H1 (cell line): ENCODE data around the gene PANX2. TPM values are rescaled to one million over a fixed set of nuclear protein-coding genes. Genes with fewer than 3 reads are reported as not detected.

Source experiments
- CTCF ChIA-PET: fragments of 300-600 bp; sonication (Branson Sonifier 250); formaldehyde crosslinking; loops from one replicate; lab custom pipeline; 2021; ENCODE audit not compliant: partially characterized antibody; lab: Charles Lee
- POLR2A ChIA-PET: fragments of 300-600 bp; sonication (Branson Sonifier 250); formaldehyde crosslinking; loops from one replicate; lab custom pipeline; 2021; ENCODE audit warnings: inconsistent platforms; ENCODE audit not compliant: partially characterized antibody; lab: Charles Lee
- DNase-seq, 2 experiments: peaks; one replicate each; pipeline versions ENCODE4 v3.0.0 to v3.0.0-alpha.2; 2010 to 2022; ENCODE audit warnings: low spot score in 2 of 2, low read depth in 1 of 2, mixed read lengths in 1 of 2
- FAIRE-seq: peaks from 2 replicates; lab custom pipeline; 2011; peaks lifted over from hg19 to GRCh38; lab: Jason Lieb, UNC
- H2AFZ ChIP-seq: 2 replicates; pipeline ENCODE4 v1.8.1; 2012; ENCODE audit warnings: low read length, inconsistent platforms
- H2AK5ac ChIP-seq: 2 replicates; pipeline ENCODE4 v1.6.1; 2013; ENCODE audit warnings: low read depth, low read length
- H2BK120ac ChIP-seq: replicated peaks from 2 replicates; pipeline ENCODE3; 2013; ENCODE audit warnings: low read depth, low read length, inconsistent platforms
- H2BK12ac ChIP-seq: 2 replicates; pipeline ENCODE4 v1.6.1; 2013; ENCODE audit warnings: low read depth, low read length
- H2BK15ac ChIP-seq: 2 replicates; pipeline ENCODE4 v1.6.1; 2013; ENCODE audit warnings: low read length
- H2BK20ac ChIP-seq: 2 replicates; pipeline ENCODE4 v1.6.1; 2013; ENCODE audit warnings: low read length
- H2BK5ac ChIP-seq: 2 replicates; pipeline ENCODE4 v1.6.1; 2013; ENCODE audit warnings: low read depth, low read length
- H3K14ac ChIP-seq: 2 replicates; pipeline ENCODE4 v1.6.1; 2013; ENCODE audit warnings: inconsistent platforms; ENCODE audit not compliant: insufficient read length
- H3K18ac ChIP-seq: 2 replicates; pipeline ENCODE4 v1.6.1; 2013; ENCODE audit warnings: low read length; ENCODE audit errors: extremely low read depth
- H3K23ac ChIP-seq: 2 replicates; pipeline ENCODE4 v1.6.1; 2013; ENCODE audit warnings: inconsistent platforms; ENCODE audit not compliant: insufficient read length
- H3K23me2 ChIP-seq: 2 replicates; pipeline ENCODE4 v1.6.1; 2013; ENCODE audit warnings: low read depth, low read length
- H3K27ac ChIP-seq: 2 replicates; pipeline ENCODE4 v1.6.1; 2011; ENCODE audit warnings: low read depth, low read length, inconsistent platforms
- H3K27me3 ChIP-seq, 4 experiments: replicated peaks in 1 of 4; 1 replicate in 1 of 4; 2 replicates in 3 of 4; pipeline versions ENCODE4 v1.6.1 to v1.8.1; 2011 to 2013; ENCODE audit warnings: low read length in 3 of 4, mild to moderate bottlenecking in 3 of 4, inconsistent platforms in 2 of 4, mixed read lengths in 2 of 4, moderate library complexity in 1 of 4; ENCODE audit not compliant: control insufficient read depth in 3 of 4, insufficient read depth in 3 of 4; ENCODE audit errors: extremely low read depth in 1 of 4
- H3K36me3 ChIP-seq, 4 experiments: 2 replicates each; pipeline versions ENCODE4 v1.6.1 to v1.8.1; 2011 to 2013; ENCODE audit warnings: mild to moderate bottlenecking in 4 of 4, low read length in 3 of 4, moderate library complexity in 2 of 4, control low read depth in 1 of 4, inconsistent platforms in 1 of 4; ENCODE audit not compliant: insufficient read depth in 4 of 4, control insufficient read depth in 2 of 4
- H3K4ac ChIP-seq: replicated peaks from 2 replicates; pipeline ENCODE3; 2013; ENCODE audit warnings: low read length, low read depth, mixed read lengths, inconsistent platforms; ENCODE audit not compliant: insufficient read length
- H3K4me1 ChIP-seq, 4 experiments: replicated peaks in 1 of 4; 1 replicate in 1 of 4; 2 replicates in 3 of 4; pipeline versions ENCODE4 v1.6.1 to v1.8.1; 2011 to 2013; ENCODE audit warnings: low read length in 3 of 4, inconsistent platforms in 2 of 4, mixed read lengths in 1 of 4; ENCODE audit not compliant: insufficient read depth in 4 of 4, control insufficient read depth in 3 of 4
- H3K4me2 ChIP-seq, 2 experiments: 2 replicates each; pipeline versions ENCODE4 v1.6.1 to v1.8.1; 2011 to 2013; ENCODE audit warnings: low read depth in 2 of 2, low read length in 2 of 2, control low read depth in 1 of 2, inconsistent platforms in 1 of 2, mild to moderate bottlenecking in 1 of 2; ENCODE audit not compliant: insufficient read depth in 1 of 2
- H3K4me3 ChIP-seq, 4 experiments: fragments of 200-600, 300-600 bp in 1 of 4; sonication (generic), shearing (Covaris generic), sonication (Bioruptor Twin) in 1 of 4; 2 replicates each; pipeline versions ENCODE4 v1.5.1 to v1.8.1; 2011 to 2016; ENCODE audit warnings: low read length in 4 of 4, low read depth in 3 of 4, control low read depth in 2 of 4, inconsistent platforms in 2 of 4, mild to moderate bottlenecking in 2 of 4, mixed read lengths in 1 of 4, moderate library complexity in 1 of 4; ENCODE audit not compliant: insufficient read depth in 2 of 4; ENCODE audit errors: extremely low read depth in 1 of 4
- H3K56ac ChIP-seq: replicated peaks from 2 replicates; pipeline ENCODE3; 2013; ENCODE audit warnings: low read depth, mild to moderate bottlenecking, mixed read lengths, low read length, inconsistent platforms; ENCODE audit not compliant: insufficient read length
- H3K79me1 ChIP-seq: 2 replicates; pipeline ENCODE4 v1.6.1; 2013; ENCODE audit warnings: low read depth, low read length, control low read depth
- H3K79me2 ChIP-seq, 2 experiments: 2 replicates each; pipeline versions ENCODE4 v1.6.1 to v1.8.1; 2012 to 2013; ENCODE audit warnings: low read length in 2 of 2, mild to moderate bottlenecking in 2 of 2, inconsistent platforms in 1 of 2; ENCODE audit not compliant: insufficient read depth in 2 of 2, control insufficient read depth in 1 of 2
- H3K9ac ChIP-seq, 4 experiments: replicated peaks in 1 of 4; 1 replicate in 1 of 4; 2 replicates in 3 of 4; pipeline versions ENCODE4 v1.6.1 to v1.8.1; 2011 to 2013; ENCODE audit warnings: low read depth in 3 of 4, low read length in 3 of 4, control low read depth in 2 of 4, mild to moderate bottlenecking in 2 of 4, moderate library complexity in 2 of 4, inconsistent platforms in 1 of 4; ENCODE audit errors: extremely low read depth in 1 of 4
- H3K9me3 ChIP-seq, 2 experiments: 2 replicates each; pipeline versions ENCODE4 v1.6.1 to v1.8.1; 2012 to 2013; ENCODE audit warnings: mild to moderate bottlenecking in 2 of 2, moderate library complexity in 2 of 2, control low read depth in 1 of 2, inconsistent platforms in 1 of 2, low read depth in 1 of 2, low read length in 1 of 2, mixed read lengths in 1 of 2; ENCODE audit not compliant: insufficient read depth in 2 of 2
- H4K20me1 ChIP-seq, 2 experiments: replicated peaks in 1 of 2; 2 replicates each; pipeline versions ENCODE3 to v1.8.1; 2011 to 2013; ENCODE audit warnings: inconsistent platforms in 2 of 2, low read length in 2 of 2, mild to moderate bottlenecking in 1 of 2; ENCODE audit not compliant: insufficient read depth in 2 of 2, control insufficient read depth in 1 of 2
- H4K5ac ChIP-seq: 2 replicates; pipeline ENCODE4 v1.6.1; 2013; ENCODE audit warnings: low read length, low read depth, mixed read lengths, inconsistent platforms; ENCODE audit not compliant: insufficient read length
- H4K8ac ChIP-seq: 2 replicates; pipeline ENCODE4 v1.8.0; 2013; ENCODE audit warnings: mild to moderate bottlenecking, moderate library complexity, low read length, inconsistent platforms; ENCODE audit not compliant: insufficient read depth; ENCODE audit errors: extremely low read depth
- H4K91ac ChIP-seq: replicated peaks from 2 replicates; pipeline ENCODE3; 2013; ENCODE audit warnings: low read length, mixed read lengths, inconsistent platforms; ENCODE audit not compliant: insufficient read length
- ASH2L ChIP-seq: fragments of 200-600, 300-600 bp; sonication (generic); IDR thresholded peaks from one replicate; pipeline ENCODE4 v1.7.1; 2017; ENCODE audit warnings: low read length
- BCL11A ChIP-seq, 2 experiments: IDR thresholded peaks; one replicate each; pipeline ENCODE4 v1.6.1; 2011; ENCODE audit warnings: low read depth in 2 of 2, low read length in 2 of 2, mild to moderate bottlenecking in 2 of 2
- CBX5 ChIP-seq: fragments of 300-800, 300-1000 bp; sonication (generic); IDR thresholded peaks from 2 replicates; pipeline ENCODE4 v1.7.1; 2016; ENCODE audit warnings: antibody characterized with exemption, low read length, low read depth
- CHD2 ChIP-seq: IDR thresholded peaks from 2 replicates; pipeline ENCODE4 v1.6.1; 2012; ENCODE audit warnings: low read length, improper control_type of control experiment
- CREB1 ChIP-seq: IDR thresholded peaks from 2 replicates; pipeline ENCODE4 v1.6.1; 2012; ENCODE audit warnings: inconsistent platforms
- SAP30 ChIP-seq: fragments of 300-600 bp; sonication (generic); IDR thresholded peaks from 2 replicates; pipeline ENCODE4 v1.7.1; 2012; ENCODE audit warnings: low read length, moderate library complexity, mild to moderate bottlenecking, inconsistent platforms; ENCODE audit not compliant: insufficient read depth, insufficient replicate concordance
- SP2 ChIP-seq: IDR thresholded peaks from 2 replicates; pipeline ENCODE4 v1.6.1; 2012; ENCODE audit warnings: mild to moderate bottlenecking, low read length, inconsistent platforms
- SUZ12 ChIP-seq: fragments of 200-600 bp; sonication (generic); IDR thresholded peaks from 2 replicates; pipeline ENCODE4 v1.6.1; 2012; ENCODE audit warnings: mild to moderate bottlenecking, inconsistent platforms, low read length, moderate library complexity, mixed read lengths
- TAF1 ChIP-seq: IDR thresholded peaks from 2 replicates; pipeline ENCODE4 v1.6.1; 2011; ENCODE audit warnings: mild to moderate bottlenecking, low read depth, low read length
- ZNF274 ChIP-seq: IDR thresholded peaks from 2 replicates; pipeline ENCODE4 v1.7.0; 2012; ENCODE audit warnings: low read length, borderline replicate concordance; ENCODE audit errors: extremely low read depth
- WGBS, 2 experiments: shearing (Covaris generic) in 1 of 2; methylation state at CpG; one replicate each; pipeline versions ENCODE4 v1.1.6 to v1.1.7; 2013 to 2015; ENCODE audit warnings: low lambda C conversion rate in 2 of 2, mixed read lengths in 2 of 2, inconsistent platforms in 1 of 2, low coverage in 1 of 2, missing lambda C conversion rate in 1 of 2; ENCODE audit not compliant: insufficient replicate concordance in 2 of 2, insufficient coverage in 1 of 2, insufficient read length in 1 of 2; ENCODE audit errors: extremely low coverage in 1 of 2, missing lambda C conversion rate in 1 of 2; 5-methylcytosine and 5-hydroxymethylcytosine counted together
- polyA plus RNA-seq, 7 experiments: library from polyadenylated mRNA; depleted of rRNA in 3 of 7; stranded (reverse) in 5 of 7; unstranded in 2 of 7; fragments of >200 nt in 5 of 7; fragments of 200-250 nt in 2 of 7; gene quantifications; 1 replicate in 5 of 7; 2 replicates in 1 of 7; 4 replicates in 1 of 7; pipeline versions ENCODE4 v1.2.1 to v1.2.3, GENCODE V29; 2011 to 2013; ENCODE audit warnings: missing spikeins in 2 of 7, mixed read lengths in 2 of 7
- total RNA-seq: library from RNA; stranded (reverse); fragmentation: NEBNext Ultra II Directional; extraction: Animal tissue kit (Norgen Biotek cat#: 25700); gene quantifications from 2 replicates; pipeline ENCODE4 v1.2.1, GENCODE V29; 2021

The PANX2 gene
- total and polyA plus RNA-seq, 2 of the 8 experiments (the other 6 are each of a cell fraction or from before 2014, with no cell fraction given): 3.5 to 5.0 TPM

DNA sequence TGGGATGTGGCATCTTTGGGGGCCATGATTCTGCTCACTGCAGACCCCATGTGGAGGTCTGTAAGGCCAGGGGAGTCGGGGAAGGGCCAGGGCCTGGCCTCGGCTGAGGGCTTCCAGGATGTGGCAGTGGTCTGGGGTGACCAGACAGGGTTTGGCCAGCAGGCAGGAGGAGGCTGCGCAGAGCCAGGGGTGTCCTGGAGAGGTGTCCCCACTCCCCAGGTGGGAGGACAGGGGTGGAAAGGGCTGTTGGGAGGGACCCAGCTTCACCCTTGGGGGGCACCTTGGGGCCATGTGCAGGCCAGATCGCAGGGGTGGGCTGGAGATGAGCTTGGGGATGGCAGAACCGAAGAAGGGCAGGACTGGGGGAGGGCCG is 3.4 kb downstream of the PANX2 start:
- Histone ChIP-seq H2AFZ (no peak overlapping the region), H2BK20ac (no peak overlapping the region), H3K79me1 (no peaks in the 10 kb centered on the region; the same call in 1 of the 2 replicates), H2BK5ac (no peak overlapping the region), H4K20me1 (peaks cover 0 to 3% of the 10 kb centered on the region in 2 experiments), H3K56ac (no peak overlapping the region), H3K27me3 (peaks cover 2 to 22% (median 12%) of the 10 kb centered on the region in 4 experiments; a peak in 6 of 7 replicates), H4K5ac (no peak overlapping the region)
- TF ChIP-seq SUZ12: no peak
- no peak for TF ChIP-seq SP2
- no peak for TF ChIP-seq ASH2L
- no peak for TF ChIP-seq BCL11A (IDR thresholded peaks at IDR 0.05; ENCODE audit: low read depth in 2 of 2, low read length in 2 of 2)
- TF ChIP-seq SAP30: no peak
- no peak for TF ChIP-seq ZNF274
- TF ChIP-seq CBX5: no peak
- TF ChIP-seq CHD2: no peak
- TF ChIP-seq TAF1: no peak
- no peak for TF ChIP-seq CREB1
- TF ChIP-seq, all 59 proteins: peak for 0
- H3K36me3 ChIP-seq: no peaks in the 10 kb centered on the region
- H3K23ac ChIP-seq: no peak overlapping the region
- H2AK5ac ChIP-seq: no peak overlapping the region
- no peak for DNase-seq
- no peak overlapping the region for H2BK12ac ChIP-seq
- no peak overlapping the region for H3K4ac ChIP-seq
- CTCF ChIA-PET: no interaction called here
- no peak for FAIRE-seq
- no peak overlapping the region for H2BK15ac ChIP-seq
- no peaks in the 10 kb centered on the region for H3K9me3 ChIP-seq
- peaks cover 0 to 13% (median 2%) of the 10 kb centered on the region in 4 experiments; a peak in 4 of 7 replicates for H3K4me1 ChIP-seq
- H3K18ac ChIP-seq: no peak overlapping the region
- H4K91ac ChIP-seq: no peak overlapping the region
- no peak overlapping the region for H2BK120ac ChIP-seq
- WGBS, 2 experiments: 93% methylated on average over 4 of the region's 6 CpGs; no CpG with 5 or more reads in 1 of the 2 experiments
- no peak overlapping the region for H4K8ac ChIP-seq
- H3K9ac ChIP-seq: no peak overlapping the region
- H3K27ac ChIP-seq: no peak overlapping the region
- POLR2A ChIA-PET: no interaction called here
- no peak overlapping the region for H3K4me2 ChIP-seq
- no peak overlapping the region for H3K14ac ChIP-seq
- no peaks in the 10 kb centered on the region for H3K79me2 ChIP-seq
- peaks cover 5% of the 10 kb centered on the region; the same call in 1 of the 2 replicates for H3K23me2 ChIP-seq
- H3K4me3 ChIP-seq: no peak overlapping the region
